ENCODE measurements around the gene EPN3. TPM values are rescaled to one million over a fixed set of nuclear protein-coding genes. Genes with fewer than 3 reads are reported as not detected.

The EPN3 gene
- total RNA-seq (100 to 1,000 TPM in 2 of 5 donors, 10 to 100 TPM in 2, 1 to 10 TPM in 1; 6.4 to 117 (median 49.5) TPM), polyA plus RNA-seq (10 to 100 TPM; 25.9 to 76.3 (median 40.6) TPM)
- long read RNA-seq, donor 1, result 0 reads
- long read RNA-seq, donor 2, full-length matches to known transcripts, result 2 of 2 reads
- long read RNA-seq, donor 2, partial matches to known transcripts, result 0 of 2 reads
- long read RNA-seq, donor 2, other reads (novel, unspliced or antisense), result 0 of 2 reads
- long read RNA-seq, donor 3, full-length matches to known transcripts, result 1 of 1 reads
- long read RNA-seq, donor 3, partial matches to known transcripts, result 0 of 1 reads
- long read RNA-seq, donor 3, other reads (novel, unspliced or antisense), result 0 of 1 reads
- long read RNA-seq, donor 4, full-length matches to known transcripts, result 1 of 1 reads
- long read RNA-seq, donor 4, partial matches to known transcripts, result 0 of 1 reads
- long read RNA-seq, donor 4, other reads (novel, unspliced or antisense), result 0 of 1 reads
- long read RNA-seq, donor 5, full-length matches to known transcripts, result 1 of 1 reads
- long read RNA-seq, donor 5, partial matches to known transcripts, result 0 of 1 reads
- long read RNA-seq, donor 5, other reads (novel, unspliced or antisense), result 0 of 1 reads
- long read RNA-seq, donor 6, full-length matches to known transcripts, result 4 of 4 reads
- long read RNA-seq, donor 6, partial matches to known transcripts, result 0 of 4 reads
- long read RNA-seq, donor 6, other reads (novel, unspliced or antisense), result 0 of 4 reads
- long read RNA-seq, donor 7, result 0 reads
- long read RNA-seq, donor 8, full-length matches to known transcripts, result 4 of 4 reads
- long read RNA-seq, donor 8, partial matches to known transcripts, result 0 of 4 reads
- long read RNA-seq, donor 8, other reads (novel, unspliced or antisense), result 0 of 4 reads
- long read RNA-seq, donor 9, result 0 reads
- long read RNA-seq, donor 10, result 0 reads

GRCh38 chr17:50532452-50533024, at the start of gene EPN3:
EPN3 (plus strand) TSS chr17:50532735; CDS start chr17:50536557, 3,822 bp downstream.
- peak; percentile 89 to 91 for DNase-seq
- WGBS, 5 donors, result 0 to 4% (median 2%) methylated on average over 16 to 21 of the region's 21 CpGs
- peaks cover 5 to 14% (median 9%) of the 10 kb centered on the region in 4 donors for H3K36me3 ChIP-seq
- peak in 2 of 7 experiments; percentile 14 to 20 for TF ChIP-seq CTCF (IDR thresholded peaks at IDR 0.05)
- no peak for TF ChIP-seq EP300 (IDR thresholded peaks at IDR 0.05)
- peak in 1 of 4 donors; percentile 25 for TF ChIP-seq POLR2A (IDR thresholded peaks at IDR 0.05)
- TF ChIP-seq POLR2AphosphoS5 (IDR thresholded peaks at IDR 0.05), result peak; percentile 21 to 91 (median 89)
- peak within 1 kb of the TSS; percentile 43 to 59 (median 53) for H3K4me3 ChIP-seq
- peaks cover 0 to 63% (median 24%) of the 10 kb centered on the region in 3 donors for H3K27me3 ChIP-seq
- H3K4me1 ChIP-seq, result peaks cover 32 to 57% (median 53%) of the 10 kb centered on the region in 4 donors
- H3K9me3 ChIP-seq, result no peaks in the 10 kb centered on the region
- H3K27ac ChIP-seq, result peak within 1 kb of the TSS; percentile 86 to 95 (median 91)
- intact Hi-C loops (cut with DNase I; ENCODE audit: low total_unique reads), result loop anchor here (10.0 kb wide), 1 partner anchor 48 kb away; no protein-coding TSS in a partner anchor

GRCh38 chr17:50483266-50483665, 49.3 kb upstream of the EPN3 start:
- Histone ChIP-seq H3K4me1 (peaks cover 18 to 49% (median 35%) of the 10 kb centered on the region in 4 donors), H3K9me3 (no peaks in the 10 kb centered on the region), H3K36me3 (peaks cover 25 to 58% (median 53%) of the 10 kb centered on the region in 4 donors), H3K27me3 (no peaks in the 10 kb centered on the region), H3K4me3 (no peak overlapping the region), H3K27ac (peak overlapping the region in 4 of 5 donors; percentile 75 to 91 (median 80))
- WGBS, 5 donors, result 74 to 84% (median 82%) methylated on average over 5 of the region's 5 CpGs
- TF ChIP-seq EP300 (IDR thresholded peaks at IDR 0.05), result no peak
- no peak for TF ChIP-seq CTCF (IDR thresholded peaks at IDR 0.05)
- no peak for TF ChIP-seq POLR2AphosphoS5 (IDR thresholded peaks at IDR 0.05)
- no peak for TF ChIP-seq POLR2A (IDR thresholded peaks at IDR 0.05)
- intact Hi-C loops (cut with DNase I; ENCODE audit: low total_unique reads), result loop anchor here (10.0 kb wide), 1 partner anchor 52 kb away; the partner anchor contains the start of gene EPN3
- no peak for DNase-seq

DNA sequence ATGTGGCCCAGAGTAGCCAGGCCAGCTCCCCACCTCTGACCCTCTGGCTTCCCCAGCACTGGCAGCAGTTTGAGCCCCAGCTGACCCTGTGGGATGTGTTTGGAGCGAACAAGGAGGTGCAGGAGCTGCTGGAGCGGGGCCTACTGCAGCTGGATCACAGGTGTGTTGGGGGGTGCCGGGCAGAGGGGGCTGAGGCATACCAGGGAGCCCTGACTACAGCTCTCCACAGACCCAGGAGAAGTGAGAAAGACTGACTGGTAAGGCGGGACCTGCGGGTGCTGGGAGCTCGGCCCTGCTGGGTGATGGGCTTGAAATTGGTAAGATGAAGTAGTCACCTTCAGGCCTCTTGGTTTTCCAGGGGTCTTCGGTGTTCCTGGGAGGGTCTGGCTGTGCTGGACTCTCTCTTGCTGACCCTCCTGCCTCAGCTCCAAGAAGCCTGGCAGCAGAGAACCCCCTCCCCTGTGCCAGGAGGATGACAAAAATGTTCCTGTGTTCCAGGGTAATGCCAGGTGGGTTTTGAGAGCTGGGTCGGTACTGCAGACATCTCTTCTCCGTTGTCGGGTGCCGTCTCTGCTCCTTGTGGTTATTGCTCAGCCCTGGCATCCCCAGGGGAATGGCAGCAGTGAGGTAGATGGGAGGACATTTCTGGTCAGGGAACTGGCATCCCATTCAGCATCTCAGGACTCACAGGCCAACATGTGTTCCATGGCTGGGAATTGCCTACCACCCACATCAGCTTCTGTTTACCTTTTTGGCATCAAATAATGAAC, 48.0 kb upstream of the EPN3 start:
- H3K4me1 ChIP-seq, result peaks cover 13 to 40% (median 24%) of the 10 kb centered on the region in 4 donors
- no peaks in the 10 kb centered on the region for H3K9me3 ChIP-seq
- no peak overlapping the region for H3K4me3 ChIP-seq
- peaks cover 25 to 64% (median 53%) of the 10 kb centered on the region in 4 donors for H3K36me3 ChIP-seq
- 87 to 95% (median 92%) methylated on average over 7 to 11 of the region's 11 CpGs for WGBS, 5 donors
- intact Hi-C loops (cut with DNase I; ENCODE audit: low total_unique reads), result loop anchor here (10.0 kb wide), 1 partner anchor 50 kb away; the partner anchor contains the start of gene EPN3
- H3K27ac ChIP-seq, result no peak overlapping the region
- no peaks in the 10 kb centered on the region for H3K27me3 ChIP-seq
- no peak for TF ChIP-seq CTCF (IDR thresholded peaks at IDR 0.05)
- no peak for TF ChIP-seq EP300 (IDR thresholded peaks at IDR 0.05)
- no peak for TF ChIP-seq POLR2A (IDR thresholded peaks at IDR 0.05)
- no peak for TF ChIP-seq POLR2AphosphoS5 (IDR thresholded peaks at IDR 0.05)
- DNase-seq, result no peak
